Pancreas (tissue), 10 donors: ENCODE measurements around the gene ZNF382. TPM values are rescaled to one million over a fixed set of nuclear protein-coding genes. Genes with fewer than 3 reads are reported as not detected.

Source experiments
- ATAC-seq, 4 donors: fragments of 200-7000 bp; cut with Tn5 transposase; one replicate each; pipeline versions ENCODE4 v1.8.0 to v1.9.1; 2020; ENCODE audit warnings: mild to moderate bottlenecking in 4 of 4, moderate library complexity in 4 of 4
- DNase-seq, 6 donors: peaks; one replicate each; pipeline ENCODE4 v3.0.0-alpha.2; 2020
- FAIRE-seq: peaks from 2 replicates; lab custom pipeline; 2012; peaks lifted over from hg19 to GRCh38; lab: Jason Lieb, UNC
- H3K27ac ChIP-seq, 4 donors: fragments of 200-600 bp; sonication (generic); 1 replicate in 3 of 4; 2 replicates in 1 of 4; pipeline versions ENCODE4 v1.5.0 to v1.8.0; 2020
- H3K27me3 ChIP-seq, 4 donors: fragments of 200-600 bp; one replicate each; pipeline ENCODE4 v1.8.0; 2021
- H3K36me3 ChIP-seq, 3 donors: fragments of 200-600 bp; sonication (generic) in 1 of 3; one replicate each; pipeline versions ENCODE4 v1.5.0 to v1.8.0; 2020 to 2021
- H3K4me1 ChIP-seq, 3 donors: fragments of 200-600 bp; one replicate each; pipeline ENCODE4 v1.8.0; 2021
- H3K4me3 ChIP-seq, 4 donors: fragments of 200-600 bp; sonication (generic) in 2 of 4; one replicate each; pipeline versions ENCODE4 v1.5.0 to v1.8.0; 2020 to 2021
- H3K9me3 ChIP-seq, 4 donors: fragments of 200-600 bp; one replicate each; pipeline ENCODE4 v1.8.0; 2021
- CTCF ChIP-seq, 4 donors: fragments of 200-600 bp; sonication (generic) in 3 of 4; IDR thresholded peaks; one replicate each; pipeline versions ENCODE4 v1.5.0 to v1.8.0; 2021; ENCODE audit warnings: antibody characterized with exemption in 4 of 4
- WGBS, 2 donors: extraction: QIAGEN DNeasy Blood & Tissue Kit; methylation state at CpG; one replicate each; pipeline ENCODE4 v1.1.7; 2013; 5-methylcytosine and 5-hydroxymethylcytosine counted together
- intact Hi-C, 3 donors: fragments of 100-400 bp; cut with DNase I; formaldehyde crosslinking; loops; one replicate each; pipeline versions ENCODE4 v1.11.1 to v1.14.2; 2022
- polyA plus RNA-seq, 2 donors: library from polyadenylated mRNA; stranded (reverse); fragments of 200-250 nt; gene quantifications; one replicate each; pipeline ENCODE4 v1.2.3, GENCODE V29; 2013
- total RNA-seq, 6 donors: library from RNA; stranded (reverse); fragmentation: NEBNext Ultra II Directional in 4 of 6; extraction: Animal tissue kit (Norgen Biotek cat#: 25700) in 4 of 6; gene quantifications; one replicate each; pipeline versions ENCODE4 v1.2.1 to v1.2.4, GENCODE V29; 2021 to 2023
- donor health status: healthy with polysubstance abuse.
- donor health status: DM: no; HTN: no; CAD: no; lungs with moderate emphysema.
- donor health status: DM: no; HTN: no; CAD: no.
- donor health status: control.
- donor health status: control.
- donor health status: Bipolar disorder and iron deficiency.
- donor health status: DM: yes; HTN: yes; CAD: no.
- donor health status: DM: no; HTN: no; CAD: no.
- donor health status: DM: no; HTN: no; CAD: no.
- donor health status: DM: yes; HTN: yes; CAD: no.

ZNF382 gene
- total RNA-seq (1 to 10 TPM; 1.8 to 5.4 (median 2.1) TPM), polyA plus RNA-seq (1 to 10 TPM; 1.3 to 2.2 TPM)

GRCh38 chr19:36605101-36605876 lies at the start of gene ZNF382:
Gene ZNF382, plus strand, starts transcription at chr19:36605313. Its CDS starts 4,602 bp downstream, at chr19:36609915.
- no peaks in the 10 kb centered on the region for H3K4me1 ChIP-seq
- H3K4me3 ChIP-seq = peak within 1 kb of the TSS; percentile 36 to 75 (median 52)
- H3K27me3 ChIP-seq = no peaks in the 10 kb centered on the region
- no peak for FAIRE-seq
- intact Hi-C loops = no loop called here
- TF ChIP-seq CTCF (IDR thresholded peaks at IDR 0.05) = no peak
- DNase-seq = peak; percentile 52 to 86 (median 70)
- H3K9me3 ChIP-seq = no peaks in the 10 kb centered on the region
- ATAC-seq = peak; percentile 93 to 97 (median 93)
- H3K27ac ChIP-seq = peak within 1 kb of the TSS; percentile 42 to 71 (median 64)
- H3K36me3 ChIP-seq = no peaks in the 10 kb centered on the region
- 1% methylated on average over 70 to 73 of the region's 73 CpGs for WGBS, 2 donors

GRCh38 chr19:36564391-36564790 lies 40.7 kb upstream of the ZNF382 start:
- no peak for TF ChIP-seq CTCF (IDR thresholded peaks at IDR 0.05)

GRCh38 chr19:36572593-36573019 lies 32.5 kb upstream of the ZNF382 start:
- peak overlapping the region; percentile 71 to 81 (median 76) for H3K27ac ChIP-seq

More at GRCh38 chr19:36564391-36564790, 40.7 kb upstream of the ZNF382 start:
- Histone ChIP-seq H3K4me3 (no peak overlapping the region), H3K27ac (no peak overlapping the region), H3K9me3 (no peaks in the 10 kb centered on the region), H3K36me3 (no peaks in the 10 kb centered on the region), H3K27me3 (no peaks in the 10 kb centered on the region), H3K4me1 (no peaks in the 10 kb centered on the region)
- WGBS, 2 donors = 91 to 96% methylated on average over 1 of the region's 1 CpG
- no peak for FAIRE-seq
- DNase-seq = no peak
- ATAC-seq = no peak
- intact Hi-C loops = no loop called here

GRCh38 chr19:36573020-36573894 lies 31.9 kb upstream of the ZNF382 start, which contains the start of gene ZNF529:
Gene ZNF529, minus strand, starts transcription at chr19:36573292. Its CDS starts 946 bp downstream, at chr19:36572346.
- peaks cover 0 to 13% (median 12%) of the 10 kb centered on the region in 3 donors for H3K4me1 ChIP-seq
- peak; percentile 84 to 92 (median 87) for DNase-seq
- FAIRE-seq = no peak
- TF ChIP-seq CTCF (IDR thresholded peaks at IDR 0.05) = no peak
- intact Hi-C loops = no loop called here
- 0 to 1% methylated on average over 58 to 66 of the region's 66 CpGs for WGBS, 2 donors
- H3K4me3 ChIP-seq = peak within 1 kb of the TSS; percentile 70 to 86 (median 75)
- no peaks in the 10 kb centered on the region for H3K9me3 ChIP-seq
- peak; percentile 98 to 99 (median 98) for ATAC-seq
- peaks cover 3 to 7% (median 4%) of the 10 kb centered on the region in 3 donors for H3K36me3 ChIP-seq
- peak within 1 kb of the TSS; percentile 71 to 81 (median 76) for H3K27ac ChIP-seq
- no peaks in the 10 kb centered on the region for H3K27me3 ChIP-seq

More at GRCh38 chr19:36572593-36573019, 32.5 kb upstream of the ZNF382 start:
- 0 to 1% methylated on average over 11 of the region's 11 CpGs for WGBS, 2 donors
- H3K36me3 ChIP-seq = peaks cover 2 to 6% (median 2%) of the 10 kb centered on the region in 3 donors
- H3K4me1 ChIP-seq = peaks cover 0 to 13% (median 12%) of the 10 kb centered on the region in 3 donors
- no peaks in the 10 kb centered on the region for H3K27me3 ChIP-seq
- FAIRE-seq (no peak), ATAC-seq (no peak), DNase-seq (no peak)
- intact Hi-C loops = no loop called here
- peak overlapping the region; percentile 70 to 86 (median 75) for H3K4me3 ChIP-seq
- no peak for TF ChIP-seq CTCF (IDR thresholded peaks at IDR 0.05)
- no peaks in the 10 kb centered on the region for H3K9me3 ChIP-seq
